Left hindlimb (tissue), 1 donor: ENCODE measurements around the gene USB1.

Experiments used
- DNase-seq: peaks from one replicate; pipeline ENCODE4 v3.0.0-alpha.2; 2018

USB1 gene

DNA sequence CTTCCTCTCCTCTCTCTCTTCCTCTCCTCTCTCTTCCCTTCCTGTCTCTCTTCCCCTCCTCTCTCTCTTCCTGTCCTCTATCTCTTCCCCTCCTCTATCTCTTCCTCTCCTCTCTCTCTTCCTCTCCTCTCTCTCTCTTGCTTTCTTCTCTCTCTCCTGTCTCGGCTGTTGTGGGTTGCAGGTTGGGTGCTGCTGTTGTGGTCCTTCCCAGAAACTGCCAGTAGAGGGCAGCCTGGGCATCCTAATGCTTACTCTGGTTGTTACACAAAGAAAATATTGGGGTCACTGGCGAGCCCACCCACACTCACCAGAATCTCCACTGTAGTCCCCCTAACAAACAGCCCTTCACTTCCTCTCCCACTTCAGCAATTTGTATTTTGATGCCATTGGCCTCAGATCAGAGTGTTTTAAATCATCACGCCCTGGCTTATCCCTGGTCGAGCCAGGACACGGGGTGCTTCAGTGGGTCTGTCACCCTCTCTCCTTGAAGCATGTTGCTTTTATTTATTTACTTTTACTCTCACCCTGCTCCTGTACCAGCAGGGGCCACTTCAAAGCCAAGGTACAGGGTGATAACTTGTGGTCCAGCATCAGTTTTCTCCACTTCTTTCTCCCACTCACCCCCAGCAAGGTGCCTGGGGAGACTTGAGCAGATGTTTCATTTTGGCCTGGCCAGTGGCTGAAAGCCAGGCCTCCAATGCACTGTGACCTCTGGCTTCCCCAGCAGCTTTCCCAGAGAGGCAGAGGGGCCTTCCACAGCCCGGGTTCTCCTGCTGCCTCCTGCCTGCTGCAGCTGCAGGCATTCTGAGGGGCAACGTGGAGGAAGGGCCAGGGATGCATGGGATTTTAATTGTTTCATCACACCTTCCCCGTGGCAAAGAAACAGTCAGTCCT lies 19.7 kb downstream of the USB1 start:
- peak; percentile 57 for DNase-seq

DNA sequence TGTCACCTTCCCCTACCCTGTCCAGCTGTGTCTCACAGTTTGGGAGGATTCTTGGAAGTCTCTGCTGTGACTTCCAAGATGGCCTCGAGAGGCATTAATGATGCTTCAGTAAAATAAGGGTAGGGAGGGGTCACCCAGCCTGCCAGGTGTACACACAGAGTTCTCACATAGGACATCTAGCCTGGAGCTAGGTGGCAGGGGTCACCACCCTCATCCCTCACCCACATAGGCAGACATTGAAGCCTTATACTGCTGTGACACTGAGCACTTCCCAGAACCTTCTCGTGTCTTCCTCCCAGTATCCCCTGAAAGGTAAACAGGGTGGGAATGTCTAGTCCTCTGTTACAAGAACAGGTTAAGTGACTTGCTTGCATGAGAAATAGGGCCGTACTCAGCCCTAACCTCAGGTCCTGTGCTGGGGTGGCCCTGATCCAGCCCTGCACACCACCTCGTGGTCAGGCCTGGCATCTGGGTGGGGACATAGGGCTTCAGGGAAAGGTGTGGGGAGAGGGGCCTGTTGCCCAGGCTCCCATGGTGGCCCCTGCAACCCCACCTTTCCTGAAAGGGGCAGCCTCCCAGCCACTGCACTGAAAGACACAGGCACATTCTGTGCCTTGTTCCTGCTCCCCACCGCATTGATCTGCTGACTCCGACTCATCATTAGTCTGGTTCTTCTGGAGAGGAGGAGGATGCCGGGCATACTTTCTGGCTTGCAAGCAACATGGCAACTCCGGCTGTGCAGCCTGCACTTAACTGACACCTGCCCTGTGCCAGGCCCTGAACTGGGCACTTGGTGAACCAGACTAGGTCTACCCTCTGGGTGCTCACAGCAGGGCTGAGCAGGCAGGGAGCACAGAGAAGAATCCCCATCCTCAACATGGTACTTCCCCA lies 20.7 kb downstream of the USB1 start:
- peak; percentile 13 for DNase-seq

GRCh38 chr16:58022601-58023371 lies 21.6 kb downstream of the USB1 start:
- DNase-seq: peak; percentile 78

- DNase-seq: no peak
Observed at GRCh38 chr16:58024486-58025350, 23.5 kb downstream of the USB1 start.

DNA sequence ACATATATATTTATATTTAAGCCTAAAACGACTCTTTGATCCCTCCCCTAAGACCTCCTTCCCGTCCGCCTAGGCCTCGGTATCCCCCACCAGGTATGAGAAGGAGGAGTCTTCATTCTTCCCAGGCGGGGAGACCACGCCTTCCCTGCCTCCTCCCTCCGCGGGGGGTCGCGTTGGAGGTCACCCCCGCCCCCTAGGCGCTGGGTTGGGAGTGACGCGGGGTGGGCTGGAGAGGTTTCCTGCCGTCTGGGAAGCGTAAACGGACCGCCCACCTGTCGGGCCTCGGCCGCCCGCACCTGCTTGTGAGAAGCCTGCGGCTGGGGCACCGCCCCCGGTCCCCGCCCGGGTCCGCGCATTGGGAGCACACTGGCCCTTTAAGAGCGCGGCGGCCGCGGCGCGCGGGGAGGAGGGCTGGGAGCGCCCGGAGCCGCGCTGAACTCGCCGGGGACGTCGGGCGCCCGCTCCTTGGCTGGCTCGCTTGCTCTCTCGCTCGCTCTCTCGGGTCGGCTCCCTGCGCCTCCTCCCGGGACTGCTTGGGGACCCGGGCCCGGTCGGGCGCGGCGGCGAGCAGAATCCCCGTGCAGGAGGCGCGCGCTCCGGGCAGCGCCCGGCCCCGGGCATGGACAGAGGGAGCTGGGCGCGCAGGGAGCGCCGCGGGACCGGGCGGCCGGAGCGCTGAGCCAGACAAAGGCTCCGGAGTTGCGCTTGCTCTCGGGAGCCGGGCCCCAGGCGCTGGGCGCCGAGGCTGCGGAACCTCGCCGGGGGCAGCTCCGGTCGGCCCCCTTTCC lies 24.3 kb downstream of the USB1 start, which contains the start of gene MMP15:
Gene MMP15, plus strand, starts transcription at position 404 of the 788 bp plus-strand sequence. CDS start 597 bp downstream, outside the sequence.
- peak; percentile 76 for DNase-seq

- peak; percentile 64 for DNase-seq
Observed at GRCh38 chr16:58026139-58026704, 25.0 kb downstream of the USB1 start.

GRCh38 chr16:58026705-58027160 lies 25.5 kb downstream of the USB1 start:
- no peak for DNase-seq

GRCh38 chr16:58027161-58027915 lies 26.1 kb downstream of the USB1 start:
- DNase-seq: peak; percentile 64

- peak; percentile 18 for DNase-seq
Observed at GRCh38 chr16:58027916-58028455, 26.8 kb downstream of the USB1 start.

GRCh38 chr16:58028541-58029070 lies 27.4 kb downstream of the USB1 start:
- peak; percentile 26 for DNase-seq

DNA sequence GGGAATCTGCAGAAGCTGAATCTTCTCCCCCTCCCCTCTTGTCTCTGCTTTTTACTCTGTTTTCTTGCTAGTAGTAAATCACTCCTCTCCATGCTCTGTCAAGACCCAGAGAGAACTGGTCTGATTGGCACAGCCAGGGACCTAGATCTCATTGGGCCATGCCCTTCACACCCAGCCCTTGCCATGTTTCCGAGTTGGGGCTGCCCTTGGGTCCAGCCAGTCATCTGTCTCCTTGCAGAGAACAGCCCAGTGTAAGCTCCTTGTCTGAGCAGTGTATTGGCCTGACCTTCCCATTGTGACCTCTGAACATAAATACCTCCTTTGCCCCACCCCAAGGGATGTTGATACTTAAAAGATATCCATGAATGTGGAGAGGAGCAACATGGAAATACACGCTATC lies 28.2 kb downstream of the USB1 start:
- DNase-seq: no peak

- DNase-seq: no peak
Observed at GRCh38 chr16:58030136-58030840, 29.1 kb downstream of the USB1 start.

DNA sequence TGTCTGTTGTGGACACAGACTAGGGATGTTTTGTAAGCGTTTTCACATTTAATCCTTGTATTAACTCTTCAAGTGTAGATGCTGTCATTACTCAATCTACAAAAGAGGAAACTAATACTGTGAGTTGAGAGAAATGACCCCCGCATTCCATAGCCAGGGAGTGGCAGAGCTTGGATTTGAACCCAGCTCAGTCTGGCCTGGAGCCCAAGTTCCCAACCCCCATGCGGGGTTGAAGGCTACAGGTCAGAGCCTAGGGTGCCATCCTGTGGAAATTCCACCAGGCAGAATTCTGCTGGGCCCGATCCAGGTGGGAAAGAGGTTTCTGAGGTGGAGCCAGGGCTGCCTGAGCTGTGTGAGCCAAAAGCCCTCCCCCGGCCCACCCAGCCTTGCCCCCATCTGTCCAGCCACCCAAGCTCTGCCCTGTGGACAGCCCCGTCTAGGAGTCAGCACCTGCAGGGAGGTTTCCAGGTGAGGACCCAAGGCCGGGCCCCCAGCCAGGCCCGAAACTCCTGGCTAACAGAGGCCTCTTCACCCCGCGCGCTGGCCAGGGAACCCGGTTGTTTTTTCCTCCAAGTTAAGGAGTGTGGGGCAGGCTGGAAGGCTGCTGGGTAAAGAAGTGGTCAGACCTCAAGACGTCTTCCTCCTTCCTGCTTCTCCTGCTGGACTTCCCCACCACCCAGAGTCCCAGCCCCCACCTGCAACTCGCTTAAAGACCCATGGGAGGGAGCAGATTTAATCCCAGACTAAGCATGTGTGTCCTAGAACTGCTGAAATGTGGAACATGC lies 30.0 kb downstream of the USB1 start:
- DNase-seq: no peak

GRCh38 chr16:58032710-58033293 lies 31.6 kb downstream of the USB1 start:
- DNase-seq: no peak

DNA sequence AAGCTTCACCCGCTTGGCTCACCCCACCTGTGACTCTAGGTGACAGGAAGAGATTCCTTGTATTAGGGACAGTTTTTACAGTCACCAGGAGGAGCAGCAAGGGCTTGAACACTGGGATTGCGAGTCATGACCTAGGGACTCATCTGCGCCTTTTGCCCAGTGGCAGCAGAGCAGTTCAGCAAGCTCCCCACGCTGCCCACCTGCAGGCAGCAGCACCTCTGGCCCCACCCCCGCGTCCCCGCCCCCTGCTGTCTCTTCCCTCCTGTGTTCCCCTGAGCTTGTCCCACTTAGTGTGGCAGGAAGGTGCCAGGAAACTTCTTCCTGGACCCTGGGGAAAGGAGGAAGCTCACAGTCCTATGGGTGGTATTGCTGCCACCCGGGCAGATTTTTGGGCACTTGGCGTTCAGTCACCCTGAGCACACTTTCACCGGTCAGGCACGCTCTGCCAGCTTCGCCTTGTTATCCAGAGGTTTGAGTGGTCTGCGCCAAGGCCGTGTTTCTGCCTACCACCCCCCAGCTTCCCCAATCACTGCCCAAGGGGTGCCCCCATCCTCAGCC lies 33.0 kb downstream of the USB1 start:
- no peak for DNase-seq

- DNase-seq: no peak
Observed at GRCh38 chr16:58034774-58035173, 33.6 kb downstream of the USB1 start.
